GM21825 (cell line): Measurements from ENCODE around the gene ATG9B.
"Not testable (repeated sequence)": the region's sequence is repeated elsewhere in the genome, so short reads cannot be mapped to it uniquely, and the experiment has no call there.

Experiments used
- ATAC-seq: cut with Tn5 transposase; IDR thresholded peaks from one replicate; pipeline ENCODE4 v1.9.1; 2021; ENCODE audit warnings: mild to moderate bottlenecking, moderate library complexity; ENCODE audit not compliant: unreplicated experiment

The ATG9B gene

DNA sequence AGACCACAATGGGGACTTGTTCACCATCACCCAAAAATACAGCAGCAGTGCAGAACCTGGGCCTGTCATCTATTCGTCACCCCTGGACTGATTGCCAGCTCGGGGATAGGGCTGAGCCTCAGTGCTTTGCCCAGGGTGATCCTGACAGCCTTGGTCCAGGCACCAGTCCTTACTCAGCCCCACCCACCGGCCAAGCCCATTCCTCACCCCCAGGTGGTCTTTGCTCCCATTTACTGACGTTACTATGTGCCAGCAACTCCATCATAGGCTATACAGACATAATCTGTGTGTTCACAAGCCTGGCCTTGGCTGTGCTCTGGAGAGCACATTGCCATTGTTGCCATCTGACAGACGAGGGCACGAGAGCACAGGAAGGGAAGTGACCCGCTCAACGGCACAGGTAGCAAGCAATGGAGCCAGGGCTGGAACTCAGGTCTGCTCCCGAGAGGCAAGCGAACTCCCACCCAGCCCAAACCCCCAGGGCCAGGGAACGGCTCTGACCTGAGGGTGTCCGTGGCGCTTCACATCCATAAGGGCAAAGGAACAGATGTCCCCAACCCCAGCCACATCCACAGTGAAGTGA lies 6.8 kb downstream of the ATG9B start:
- ATAC-seq = no peak

DNA sequence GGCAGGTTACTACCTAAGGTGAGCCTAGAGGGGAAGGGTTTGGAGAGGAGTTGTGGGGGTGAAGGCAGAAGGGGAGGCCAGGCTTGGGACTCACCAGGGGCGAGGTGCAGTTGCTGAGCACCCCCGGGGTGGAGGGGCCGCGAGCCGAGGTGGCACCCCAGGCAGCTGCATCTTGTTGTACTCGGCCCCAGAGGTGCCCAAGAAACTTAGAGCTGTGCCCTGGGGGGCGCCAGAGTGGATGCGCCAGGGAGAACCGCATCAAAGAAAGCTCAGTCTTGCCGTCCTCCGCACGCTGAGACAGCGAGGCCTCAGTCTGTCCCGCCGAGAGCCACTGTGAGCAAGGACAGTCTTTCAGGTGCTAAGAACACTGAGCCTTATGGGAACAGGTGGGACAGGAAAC lies 7.4 kb downstream of the ATG9B start:
- no peak for ATAC-seq

DNA sequence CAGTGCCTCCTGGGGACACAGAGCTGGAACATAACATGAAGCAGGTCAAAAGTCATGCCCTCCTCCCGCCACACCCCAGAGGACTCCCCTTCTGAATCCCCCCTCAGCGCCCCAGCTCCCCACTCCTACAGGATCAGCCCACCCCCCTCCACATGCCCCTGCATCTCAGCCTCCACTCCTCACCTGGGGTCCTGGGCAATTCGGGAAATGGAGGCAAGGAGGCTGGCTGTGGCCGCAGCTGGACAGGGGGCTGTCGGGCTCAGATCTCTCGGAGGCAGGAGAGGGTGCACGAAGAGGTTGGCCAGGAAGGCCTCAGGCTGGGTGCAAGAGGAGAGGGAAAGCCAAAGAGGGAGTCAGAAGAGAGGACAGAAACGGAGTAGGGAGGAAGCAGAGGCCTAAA lies 7.8 kb downstream of the ATG9B start:
- no peak for ATAC-seq

DNA sequence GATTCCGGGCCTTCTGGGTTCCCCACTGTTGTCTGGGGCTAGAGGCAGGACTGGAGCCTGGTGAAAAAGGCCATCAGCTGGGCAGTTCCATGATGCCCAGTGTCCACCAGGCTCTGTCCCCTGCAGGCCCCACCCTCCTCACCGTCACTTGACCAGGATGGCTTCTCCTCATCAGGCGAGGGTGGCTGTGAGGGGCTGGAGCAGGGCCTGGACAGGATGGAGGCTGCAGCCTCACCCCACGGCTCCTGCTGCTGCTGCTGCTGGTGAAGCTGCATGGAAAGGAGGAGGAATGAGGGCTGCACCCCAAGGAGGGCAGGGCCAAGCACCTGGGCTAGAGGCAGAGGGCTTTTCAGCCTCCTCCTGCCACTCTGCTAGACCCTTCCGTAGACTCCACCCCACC lies 8.3 kb downstream of the ATG9B start:
- no peak for ATAC-seq

DNA sequence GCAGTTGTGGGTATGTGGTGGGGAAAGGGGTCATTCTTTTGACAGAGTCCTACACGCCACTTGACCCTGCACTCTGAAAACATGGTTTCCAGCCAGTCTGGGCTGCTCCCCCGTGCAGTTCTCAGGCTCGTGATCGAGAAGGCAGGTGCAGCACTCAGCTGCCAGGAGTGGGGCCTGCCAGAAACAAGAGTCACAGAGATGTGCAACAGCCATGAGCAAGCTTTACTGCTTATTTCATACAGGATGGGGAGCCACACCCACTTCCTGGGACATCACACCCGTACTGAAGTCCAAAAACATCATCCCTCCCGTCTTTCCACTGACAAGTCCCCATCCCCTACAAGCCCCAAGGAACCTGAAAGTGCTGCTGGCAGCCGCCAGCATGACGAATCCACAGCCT lies 9.3 kb downstream of the ATG9B start:
- no peak for ATAC-seq

DNA sequence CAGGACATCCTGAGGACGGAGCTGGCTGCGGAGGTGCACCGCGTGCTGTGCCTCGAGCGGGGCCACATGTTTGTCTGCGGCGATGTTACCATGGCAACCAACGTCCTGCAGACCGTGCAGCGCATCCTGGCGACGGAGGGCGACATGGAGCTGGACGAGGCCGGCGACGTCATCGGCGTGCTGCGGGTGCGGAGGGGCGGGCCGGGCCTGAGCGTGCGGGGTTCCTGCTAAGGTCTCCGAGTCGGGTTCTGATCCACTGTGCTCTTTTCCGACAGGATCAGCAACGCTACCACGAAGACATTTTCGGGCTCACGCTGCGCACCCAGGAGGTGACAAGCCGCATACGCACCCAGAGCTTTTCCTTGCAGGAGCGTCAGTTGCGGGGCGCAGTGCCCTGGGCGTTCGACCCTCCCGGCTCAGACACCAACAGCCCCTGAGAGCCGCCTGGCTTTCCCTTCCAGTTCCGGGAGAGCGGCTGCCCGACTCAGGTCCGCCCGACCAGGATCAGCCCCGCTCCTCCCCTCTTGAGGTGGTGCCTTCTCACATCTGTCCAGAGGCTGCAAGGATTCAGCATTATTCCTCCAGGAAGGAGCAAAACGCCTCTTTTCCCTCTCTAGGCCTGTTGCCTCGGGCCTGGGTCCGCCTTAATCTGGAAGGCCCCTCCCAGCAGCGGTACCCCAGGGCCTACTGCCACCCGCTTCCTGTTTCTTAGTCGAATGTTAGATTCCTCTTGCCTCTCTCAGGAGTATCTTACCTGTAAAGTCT lies 10.4 kb downstream of the ATG9B start:
- no peak for ATAC-seq

DNA sequence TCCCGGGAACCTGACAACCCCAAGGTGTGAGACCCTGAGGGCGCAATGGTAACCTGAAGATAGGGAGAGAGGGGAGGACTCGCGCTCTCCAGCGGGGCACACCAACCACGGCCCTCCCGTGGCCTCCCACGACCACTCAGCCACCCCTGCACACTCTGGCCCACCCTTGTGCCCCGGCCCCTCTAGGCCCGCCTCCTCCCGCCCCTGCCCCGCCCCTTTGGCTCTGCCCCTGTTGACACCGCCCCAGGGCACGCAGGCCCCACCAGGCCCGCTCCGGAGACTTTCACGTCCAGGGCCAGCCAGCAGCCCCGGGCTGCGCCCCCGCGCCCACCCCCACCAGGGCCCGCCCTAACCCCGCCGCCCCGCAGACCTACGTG lies 10.9 kb downstream of the ATG9B start:
- no peak for ATAC-seq

DNA sequence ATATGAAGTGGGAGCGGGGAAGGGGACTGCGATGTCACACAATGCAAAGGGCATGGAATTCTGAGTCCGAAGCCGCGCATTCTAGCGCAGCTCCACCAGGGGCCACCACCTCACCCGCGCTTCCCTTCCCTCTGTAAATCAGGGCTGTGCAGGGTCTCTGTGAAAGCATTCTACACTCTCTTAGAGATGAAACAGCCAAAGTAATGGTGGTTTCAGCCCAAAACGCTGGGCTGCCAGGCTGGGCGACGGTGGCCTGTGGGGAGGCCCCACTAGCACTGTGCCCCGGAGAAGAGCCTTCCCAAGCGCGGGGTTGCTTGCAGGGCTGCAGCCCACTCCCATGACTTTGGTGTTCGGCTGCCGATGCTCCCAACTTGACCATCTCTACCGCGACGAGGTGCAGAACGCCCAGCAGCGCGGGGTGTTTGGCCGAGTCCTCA lies 11.4 kb downstream of the ATG9B start:
- ATAC-seq = no peak

DNA sequence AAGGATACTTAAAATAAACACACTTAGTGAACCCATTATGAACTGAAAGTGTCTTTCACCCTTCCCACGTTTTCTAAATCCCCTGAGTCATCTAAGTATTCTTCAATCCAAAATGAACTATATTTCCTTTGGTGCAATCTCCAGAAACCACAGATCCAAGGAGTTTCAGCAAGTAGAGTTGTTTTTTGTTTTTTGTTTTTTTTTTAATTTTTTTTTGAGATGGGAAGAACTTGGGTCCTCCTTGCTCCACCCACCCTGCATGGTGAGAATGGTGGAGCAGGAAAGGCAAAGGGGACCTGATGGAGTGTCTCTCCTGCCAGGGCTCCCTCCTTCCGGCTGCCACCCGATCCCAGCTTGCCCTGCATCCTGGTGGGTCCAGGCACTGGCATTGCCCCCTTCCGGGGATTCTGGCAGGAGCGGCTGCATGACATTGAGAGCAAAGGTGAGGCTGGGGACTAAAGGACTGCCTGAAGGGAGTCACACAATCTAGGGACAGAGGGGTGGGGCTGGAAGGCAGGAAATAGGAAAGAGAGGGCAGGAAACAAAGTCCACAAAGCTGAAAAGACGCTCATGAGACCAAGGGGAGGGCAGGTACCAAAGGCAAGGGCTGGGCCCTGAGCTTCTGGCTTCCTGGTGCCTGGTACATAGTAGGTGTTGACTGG lies 12.1 kb downstream of the ATG9B start:
- ATAC-seq = no peak

DNA sequence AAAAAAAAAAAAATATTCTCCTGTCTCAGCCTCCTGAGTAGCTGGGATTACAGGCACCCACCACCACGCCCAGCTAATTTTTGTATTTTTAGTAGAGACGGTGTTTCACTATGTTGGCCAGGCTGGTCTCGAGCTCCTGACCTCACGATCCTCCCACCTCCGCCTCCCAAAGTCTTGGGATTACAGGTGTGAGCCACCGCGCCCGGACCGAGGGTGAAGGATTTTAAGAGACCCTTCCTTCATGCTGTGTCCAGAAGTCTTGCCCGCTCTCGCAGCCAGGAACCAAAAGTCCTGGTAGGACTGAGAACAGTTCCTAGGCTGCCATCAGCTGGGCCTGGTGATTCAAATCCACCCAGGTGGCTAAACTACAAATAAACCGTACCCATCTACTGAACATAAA lies 12.7 kb downstream of the ATG9B start:
- not testable (repeated sequence) for ATAC-seq

DNA sequence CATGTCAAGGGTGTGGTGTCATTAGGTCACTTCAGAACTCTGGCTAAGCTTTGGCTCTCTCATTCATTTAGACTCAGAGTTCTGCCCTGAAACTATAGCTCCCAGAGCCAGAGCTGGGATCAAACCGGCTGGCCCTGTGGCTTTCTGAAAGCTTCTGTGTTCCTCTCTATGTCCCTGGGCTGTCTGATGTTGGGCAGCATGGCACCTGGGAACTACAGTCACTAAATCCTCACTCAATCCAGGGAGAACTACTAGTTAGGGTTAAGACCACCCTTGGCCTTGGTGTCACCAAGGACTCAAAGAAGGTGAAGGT lies 13.2 kb downstream of the ATG9B start:
- ATAC-seq = no peak

DNA sequence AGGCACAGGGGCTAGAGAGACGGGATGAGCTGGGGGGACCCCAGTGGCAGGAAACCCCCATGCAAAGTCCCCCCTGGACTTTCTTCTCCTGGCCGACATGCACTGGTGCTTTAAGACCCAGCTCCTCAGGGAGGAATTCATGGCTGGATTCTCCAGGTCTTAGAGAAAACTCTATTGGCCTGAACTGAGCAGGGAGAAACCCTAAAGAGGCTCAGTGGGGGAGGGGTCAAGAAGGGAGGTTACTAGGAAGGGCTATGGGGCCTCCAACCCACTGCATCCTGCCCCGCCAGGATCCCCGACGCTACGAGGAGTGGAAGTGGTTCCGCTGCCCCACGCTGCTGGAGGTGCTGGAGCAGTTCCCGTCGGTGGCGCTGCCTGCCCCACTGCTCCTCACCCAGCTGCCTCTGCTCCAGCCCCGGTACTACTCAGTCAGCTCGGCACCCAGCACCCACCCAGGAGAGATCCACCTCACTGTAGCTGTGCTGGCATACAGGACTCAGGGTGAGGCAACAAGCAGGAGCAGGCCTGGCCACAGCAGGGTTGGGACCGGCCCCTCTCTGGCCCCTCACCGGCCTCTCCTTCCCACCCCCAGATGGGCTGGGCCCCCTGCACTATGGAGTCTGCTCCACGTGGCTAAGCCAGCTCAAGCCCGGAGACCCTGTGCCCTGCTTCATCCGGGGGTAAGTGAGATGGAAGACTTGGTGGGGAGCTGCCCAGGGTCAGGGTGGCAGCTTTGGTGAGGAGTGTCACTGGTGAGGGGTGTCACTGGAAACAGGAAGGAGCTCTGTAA lies 13.8 kb downstream of the ATG9B start:
- ATAC-seq = no peak

DNA sequence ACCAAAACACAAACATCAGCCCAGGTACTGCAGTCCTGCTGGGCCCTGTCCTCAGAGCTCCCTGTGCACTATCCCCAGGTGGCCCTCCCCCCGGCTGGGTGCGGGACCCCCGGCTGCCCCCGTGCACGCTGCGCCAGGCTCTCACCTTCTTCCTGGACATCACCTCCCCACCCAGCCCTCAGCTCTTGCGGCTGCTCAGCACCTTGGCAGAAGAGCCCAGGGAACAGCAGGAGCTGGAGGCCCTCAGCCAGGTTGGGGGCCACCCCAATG lies 14.3 kb downstream of the ATG9B start:
- ATAC-seq = no peak

DNA sequence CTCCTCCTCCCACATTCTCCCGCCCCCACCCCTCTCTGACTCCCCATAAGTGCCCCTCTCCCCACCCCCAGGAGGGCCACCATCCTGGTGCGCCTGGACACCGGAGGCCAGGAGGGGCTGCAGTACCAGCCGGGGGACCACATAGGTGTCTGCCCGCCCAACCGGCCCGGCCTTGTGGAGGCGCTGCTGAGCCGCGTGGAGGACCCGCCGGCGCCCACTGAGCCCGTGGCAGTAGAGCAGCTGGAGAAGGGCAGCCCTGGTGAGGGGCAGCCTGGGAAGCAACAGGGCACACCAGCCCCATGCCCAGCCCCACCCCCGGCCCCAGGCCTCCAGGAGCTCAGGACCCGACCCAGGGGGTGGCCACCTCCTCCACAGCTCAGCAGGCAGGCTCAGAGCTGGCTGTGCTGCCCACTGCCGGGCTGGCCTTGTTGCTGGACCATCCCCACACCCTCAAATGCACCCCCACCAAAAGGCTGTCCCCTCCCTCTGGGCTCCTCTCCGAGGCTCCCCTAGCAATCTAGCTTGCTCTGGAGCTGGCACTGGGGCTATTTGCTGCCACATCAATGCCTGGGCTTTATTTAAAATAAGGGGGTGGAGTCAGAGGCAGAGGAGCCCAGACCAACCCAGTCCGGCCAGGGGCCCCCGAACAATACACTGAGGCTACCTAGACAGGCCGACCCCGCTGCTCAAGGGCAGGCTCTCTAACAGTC lies 14.8 kb downstream of the ATG9B start:
- ATAC-seq = no peak

DNA sequence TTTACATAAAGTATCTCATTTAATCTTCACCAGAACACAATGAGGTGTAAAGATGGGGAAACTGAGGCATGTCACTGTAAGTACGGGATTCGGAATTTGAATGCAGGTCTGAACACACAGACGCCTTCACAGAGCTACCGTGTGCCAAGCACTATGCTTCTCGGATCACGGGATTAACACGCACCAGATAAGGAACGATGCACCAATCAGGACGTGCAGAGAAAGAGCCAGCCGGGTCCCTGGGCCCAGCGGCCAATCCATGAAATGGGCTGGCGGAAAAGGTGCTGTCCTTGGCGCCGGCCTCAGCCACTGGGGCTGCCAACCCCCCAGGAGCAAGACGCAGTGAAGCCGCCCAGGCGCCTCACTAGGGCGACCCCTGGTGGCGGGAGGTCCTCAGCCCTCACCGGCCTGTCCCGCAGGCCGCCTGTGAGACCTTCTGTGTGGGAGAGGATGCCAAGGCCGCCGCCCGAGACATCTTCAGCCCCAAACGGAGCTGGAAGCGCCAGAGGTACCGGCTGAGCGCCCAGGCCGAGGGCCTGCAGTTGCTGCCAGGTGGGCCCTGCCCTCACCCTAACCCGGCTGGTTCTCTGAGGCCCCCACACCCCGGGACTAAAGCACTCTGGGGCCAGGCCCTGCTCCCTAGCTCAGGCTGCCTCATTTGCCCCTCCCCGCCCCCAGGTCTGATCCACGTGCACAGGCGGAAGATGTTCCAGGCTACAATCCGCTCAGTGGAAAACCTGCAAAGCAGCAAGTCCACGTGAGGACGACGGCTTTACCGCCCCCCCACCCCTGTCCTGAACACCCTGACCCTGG lies 15.6 kb downstream of the ATG9B start:
- no peak for ATAC-seq

DNA sequence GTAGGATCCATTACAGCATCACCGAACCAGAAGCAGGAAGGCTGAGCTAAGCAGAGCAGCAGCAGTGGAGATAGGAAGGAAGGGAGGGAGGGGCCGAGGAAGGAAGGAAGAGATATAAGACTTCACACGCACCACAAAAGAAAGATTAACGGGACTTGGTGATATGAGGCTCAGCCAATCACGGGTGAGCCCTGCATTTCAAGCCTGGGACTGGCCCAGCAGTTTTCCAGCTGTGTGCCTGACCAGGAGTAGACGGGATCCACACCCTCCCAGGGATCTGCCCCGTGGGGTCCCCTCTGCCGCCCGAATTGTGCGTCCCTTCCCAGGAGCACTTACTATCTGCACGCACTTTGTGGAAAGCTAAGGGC lies 16.2 kb downstream of the ATG9B start:
- ATAC-seq = no peak

DNA sequence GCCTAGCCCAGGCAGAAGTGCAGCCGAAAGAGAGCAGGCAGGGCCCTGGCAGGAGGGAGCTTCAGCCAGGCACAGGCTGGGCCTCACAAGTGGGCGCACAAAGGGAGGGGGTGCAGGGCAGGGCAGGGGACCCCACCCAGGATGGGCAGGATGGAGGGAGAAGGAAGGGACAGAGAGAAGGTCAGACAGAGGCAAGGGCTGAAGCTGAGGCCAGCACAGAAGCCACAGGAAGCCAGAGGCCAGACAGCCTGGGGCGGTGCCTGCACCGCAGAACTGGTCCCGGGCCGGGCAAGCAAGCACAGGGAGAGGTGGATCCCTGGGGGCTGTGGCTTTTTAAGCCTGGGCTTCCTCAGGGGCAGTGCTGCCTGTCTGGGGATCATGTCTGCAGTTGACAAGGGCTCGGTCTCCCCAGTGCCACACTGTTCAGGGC lies 16.8 kb downstream of the ATG9B start:
- no peak for ATAC-seq

DNA sequence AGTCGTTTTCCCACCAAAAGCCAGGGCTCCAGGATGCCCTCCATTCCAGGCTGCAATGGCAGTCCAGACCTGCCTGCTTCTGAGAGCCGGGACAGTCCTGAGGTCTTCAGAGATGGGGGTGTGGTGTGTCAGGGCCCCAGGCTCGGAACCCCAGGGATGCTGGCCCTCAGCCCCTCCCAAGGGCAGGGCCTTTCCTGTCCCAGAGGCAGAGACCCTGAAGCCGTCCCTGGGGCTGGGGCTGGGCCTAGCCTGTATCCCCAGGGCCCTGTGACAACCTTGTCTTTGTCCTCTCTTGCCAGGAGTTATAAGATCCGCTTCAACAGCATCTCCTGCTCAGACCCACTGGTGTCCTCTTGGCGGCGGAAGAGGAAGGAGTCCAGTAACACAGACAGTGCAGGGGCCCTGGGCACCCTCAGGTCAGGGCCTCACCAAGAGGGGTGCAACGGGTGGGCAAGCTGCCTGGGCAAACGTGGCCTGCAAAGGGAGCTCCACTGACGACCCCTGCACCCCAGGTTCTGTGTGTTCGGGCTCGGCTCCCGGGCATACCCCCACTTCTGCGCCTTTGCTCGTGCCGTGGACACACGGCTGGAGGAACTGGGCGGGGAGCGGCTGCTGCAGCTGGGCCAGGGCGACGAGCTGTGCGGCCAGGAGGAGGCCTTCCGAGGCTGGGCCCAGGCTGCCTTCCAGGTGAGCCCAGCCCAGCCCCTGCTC lies 17.5 kb downstream of the ATG9B start:
- ATAC-seq = no peak

DNA sequence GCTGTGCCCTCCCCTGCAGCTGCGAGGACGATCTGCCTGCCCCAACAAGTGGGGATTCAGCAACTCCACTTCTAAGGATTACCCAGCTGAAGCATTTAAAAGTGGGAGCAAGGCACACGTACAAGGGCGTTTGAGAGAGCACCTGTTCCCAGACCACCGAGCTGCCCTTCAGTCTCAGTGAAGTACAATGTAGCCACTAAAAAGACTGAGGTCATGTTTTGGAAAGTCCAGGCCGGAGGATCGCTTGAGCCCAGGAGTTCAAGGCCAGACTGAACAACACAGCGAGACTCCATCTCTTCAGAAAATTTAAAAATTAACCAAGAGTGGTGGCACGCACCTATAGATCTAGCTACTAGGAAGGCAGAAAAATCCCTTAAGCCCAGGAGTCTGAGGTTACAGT lies 18.7 kb downstream of the ATG9B start:
- no peak for ATAC-seq

DNA sequence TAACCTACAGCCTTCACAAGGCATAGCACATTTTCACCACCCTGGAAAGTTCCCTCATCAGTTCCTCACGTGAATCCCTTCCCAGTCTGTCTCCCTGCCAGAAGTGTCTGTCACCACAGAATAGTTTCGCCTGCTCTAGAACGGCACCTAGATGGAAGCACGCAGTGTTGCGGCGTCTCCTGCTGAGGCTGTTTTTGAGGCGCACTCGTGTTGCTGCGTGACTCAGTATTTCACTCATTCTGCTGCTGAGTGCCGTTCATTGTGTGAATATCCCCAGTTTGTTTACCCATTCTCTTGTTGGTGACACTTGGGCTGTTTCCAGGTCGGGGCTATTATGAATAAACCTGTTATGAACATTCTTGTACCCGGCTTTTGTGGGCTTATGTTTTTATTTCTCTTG lies 20.7 kb downstream of the ATG9B start:
- no peak for ATAC-seq
